Activated naive CD4-positive, alpha-beta T cell treated with anti-CD3 and anti-CD28 coated beads, Interleukin-2, amount 50 U/mL, for 72 hours (primary cell): ENCODE measurements around the gene NIN. TPM values are rescaled to one million over a fixed set of nuclear protein-coding genes. Genes with fewer than 3 reads are reported as not detected.
A peak's percentile ranks its signal among the peaks of the same experiment; 100 is the strongest.

Experiments
- ATAC-seq, 2 donors: fragments of 150-1000 bp; cut with Tn5 transposase; 2 replicates each; pipeline ENCODE4 v1.10.0; 2021; ENCODE audit warnings: mild to moderate bottlenecking in 2 of 2, moderate library complexity in 2 of 2
- DNase-seq, 2 donors: peaks; one replicate each; pipeline ENCODE4 v3.0.0; 2021 to 2022; ENCODE audit warnings: low spot score in 2 of 2
- H3K27ac Mint-ChIP-seq, 2 donors: one replicate each; pipeline ENCODE4 v1.8.0; 2022; ENCODE audit warnings: mild to moderate bottlenecking in 2 of 2, mixed read lengths in 2 of 2
- H3K36me3 Mint-ChIP-seq, 2 donors: one replicate each; pipeline ENCODE4 v1.8.0; 2022; ENCODE audit warnings: mixed read lengths in 2 of 2
- H3K9me3 Mint-ChIP-seq, 2 donors: one replicate each; pipeline ENCODE4 v1.8.0; 2022; ENCODE audit warnings: mixed read lengths in 2 of 2
- total RNA-seq, 2 donors: library from RNA; stranded (reverse); gene quantifications; one replicate each; pipeline ENCODE4 v1.2.3, GENCODE V29; 2022

Gene NIN
- total RNA-seq, 2 donors from 2014 or later, result 29.5 to 61.4 TPM

- ATAC-seq, result peak; percentile 29 to 85
Observed at GRCh38 chr14:50853891-50854290, 22.9 kb upstream of the NIN start.

GRCh38 chr14:50846226-50846880 lies 15.4 kb upstream of the NIN start:
- no peak for DNase-seq
- ATAC-seq, result no peak
- H3K27ac Mint-ChIP-seq, result no peak overlapping the region
- no peaks in the 10 kb centered on the region for H3K36me3 Mint-ChIP-seq
- no peaks in the 10 kb centered on the region for H3K9me3 Mint-ChIP-seq

More at GRCh38 chr14:50853891-50854290, 22.9 kb upstream of the NIN start:
- Mint-ChIP-seq H3K27ac (no peak overlapping the region), H3K36me3 (no peaks in the 10 kb centered on the region), H3K9me3 (no peaks in the 10 kb centered on the region)
- no peak for DNase-seq

- no peak for DNase-seq
- no peak for ATAC-seq
- Mint-ChIP-seq H3K36me3 (no peaks in the 10 kb centered on the region), H3K9me3 (peaks cover 0 to 7% of the 10 kb centered on the region in 2 donors), H3K27ac (no peak overlapping the region)
Observed at GRCh38 chr14:50845166-50845565, 14.2 kb upstream of the NIN start.

- no peak overlapping the region for H3K27ac Mint-ChIP-seq
- no peaks in the 10 kb centered on the region for H3K36me3 Mint-ChIP-seq
- DNase-seq (no peak), ATAC-seq (no peak)
- H3K9me3 Mint-ChIP-seq, result peaks cover 0 to 7% of the 10 kb centered on the region in 2 donors
Observed at GRCh38 chr14:50844391-50844790, 13.4 kb upstream of the NIN start.

GRCh38 chr14:50839691-50840090 lies 8.7 kb upstream of the NIN start:
- H3K27ac Mint-ChIP-seq, result no peak overlapping the region
- peaks cover 0 to 7% of the 10 kb centered on the region in 2 donors for H3K9me3 Mint-ChIP-seq
- no peaks in the 10 kb centered on the region for H3K36me3 Mint-ChIP-seq
- DNase-seq (no peak), ATAC-seq (no peak)

- peaks cover 0 to 7% of the 10 kb centered on the region in 2 donors for H3K9me3 Mint-ChIP-seq
- H3K27ac Mint-ChIP-seq, result no peak overlapping the region
- ATAC-seq (peak; percentile 80 to 90), DNase-seq (no peak)
- no peaks in the 10 kb centered on the region for H3K36me3 Mint-ChIP-seq
Observed at GRCh38 chr14:50839048-50839447, 8.1 kb upstream of the NIN start.

- DNase-seq (no peak), ATAC-seq (peak in 1 of 2 donors; percentile 23)
- Mint-ChIP-seq H3K9me3 (peaks cover 0 to 7% of the 10 kb centered on the region in 2 donors), H3K27ac (no peak overlapping the region), H3K36me3 (no peaks in the 10 kb centered on the region)
Observed at GRCh38 chr14:50837850-50838470, 7.0 kb upstream of the NIN start.

GRCh38 chr14:50837271-50837670 lies 6.3 kb upstream of the NIN start:
- Mint-ChIP-seq H3K27ac (no peak overlapping the region), H3K9me3 (peaks cover 0 to 7% of the 10 kb centered on the region in 2 donors), H3K36me3 (no peaks in the 10 kb centered on the region)
- ATAC-seq (no peak), DNase-seq (no peak)

GRCh38 chr14:50836515-50836914 lies 5.6 kb upstream of the NIN start:
- DNase-seq (no peak), ATAC-seq (no peak)
- H3K27ac Mint-ChIP-seq, result no peak overlapping the region
- H3K9me3 Mint-ChIP-seq, result peaks cover 0 to 7% of the 10 kb centered on the region in 2 donors
- H3K36me3 Mint-ChIP-seq, result peaks cover 0 to 5% of the 10 kb centered on the region in 2 donors

GRCh38 chr14:50835280-50835679 lies 4.3 kb upstream of the NIN start:
- Mint-ChIP-seq H3K36me3 (peaks cover 0 to 7% of the 10 kb centered on the region in 2 donors), H3K27ac (no peak overlapping the region), H3K9me3 (no peaks in the 10 kb centered on the region)
- no peak for DNase-seq
- no peak for ATAC-seq

GRCh38 chr14:50834802-50835276 lies 3.9 kb upstream of the NIN start:
- no peak overlapping the region for H3K27ac Mint-ChIP-seq
- no peaks in the 10 kb centered on the region for H3K9me3 Mint-ChIP-seq
- H3K36me3 Mint-ChIP-seq, result peaks cover 0 to 11% of the 10 kb centered on the region in 2 donors
- no peak for ATAC-seq
- DNase-seq, result no peak

GRCh38 chr14:50832935-50833630 lies 2.1 kb upstream of the NIN start:
- DNase-seq (no peak), ATAC-seq (no peak)
- no peak overlapping the region for H3K27ac Mint-ChIP-seq
- H3K9me3 Mint-ChIP-seq, result no peaks in the 10 kb centered on the region
- H3K36me3 Mint-ChIP-seq, result peaks cover 11 to 14% of the 10 kb centered on the region in 2 donors

GRCh38 chr14:50831726-50832168 lies 785 bp upstream of the NIN start:
- H3K9me3 Mint-ChIP-seq, result no peaks in the 10 kb centered on the region
- peaks cover 14 to 18% of the 10 kb centered on the region in 2 donors for H3K36me3 Mint-ChIP-seq
- no peak for ATAC-seq
- no peak for DNase-seq
- peak overlapping the region; percentile 84 to 86 for H3K27ac Mint-ChIP-seq

- H3K9me3 Mint-ChIP-seq, result no peaks in the 10 kb centered on the region
- peaks cover 14 to 20% of the 10 kb centered on the region in 2 donors for H3K36me3 Mint-ChIP-seq
- ATAC-seq, result peak; percentile 60 to 67
Observed at GRCh38 chr14:50830044-50830931, 674 bp downstream of the NIN start.

GRCh38 chr14:50829489-50830043 lies 1.4 kb downstream of the NIN start:
- DNase-seq (no peak), ATAC-seq (peak in 1 of 2 donors; percentile 3)
- Mint-ChIP-seq H3K9me3 (no peaks in the 10 kb centered on the region), H3K36me3 (peaks cover 14 to 20% of the 10 kb centered on the region in 2 donors), H3K27ac (peak overlapping the region; percentile 74 to 93)

More at GRCh38 chr14:50830044-50830931, 674 bp downstream of the NIN start:
- H3K27ac Mint-ChIP-seq, result peak overlapping the region; percentile 74 to 93
- DNase-seq, result peak; percentile 63 to 73
